ENCODE measurements around the gene ZNF862.
A peak's percentile ranks its signal among the peaks of the same experiment; 100 is the strongest.
"Not testable (repeated sequence)": the region's sequence is repeated elsewhere in the genome, so short reads cannot be mapped to it uniquely, and the experiment has no call there.

ZNF862 gene

GRCh38 chr7:149826344-149827088 lies 11.7 kb upstream of the ZNF862 start:
- TF ChIP-seq POLR2A (IDR thresholded peaks at IDR 0.05; ENCODE audit: extremely low read depth, insufficient read length) (no peak), MYC (IDR thresholded peaks at IDR 0.05; ENCODE audit: low read depth, low read length) (no peak), MAX (IDR thresholded peaks at IDR 0.05; ENCODE audit: low read depth, low read length) (no peak)
- TF ChIP-seq, protein P1, sequence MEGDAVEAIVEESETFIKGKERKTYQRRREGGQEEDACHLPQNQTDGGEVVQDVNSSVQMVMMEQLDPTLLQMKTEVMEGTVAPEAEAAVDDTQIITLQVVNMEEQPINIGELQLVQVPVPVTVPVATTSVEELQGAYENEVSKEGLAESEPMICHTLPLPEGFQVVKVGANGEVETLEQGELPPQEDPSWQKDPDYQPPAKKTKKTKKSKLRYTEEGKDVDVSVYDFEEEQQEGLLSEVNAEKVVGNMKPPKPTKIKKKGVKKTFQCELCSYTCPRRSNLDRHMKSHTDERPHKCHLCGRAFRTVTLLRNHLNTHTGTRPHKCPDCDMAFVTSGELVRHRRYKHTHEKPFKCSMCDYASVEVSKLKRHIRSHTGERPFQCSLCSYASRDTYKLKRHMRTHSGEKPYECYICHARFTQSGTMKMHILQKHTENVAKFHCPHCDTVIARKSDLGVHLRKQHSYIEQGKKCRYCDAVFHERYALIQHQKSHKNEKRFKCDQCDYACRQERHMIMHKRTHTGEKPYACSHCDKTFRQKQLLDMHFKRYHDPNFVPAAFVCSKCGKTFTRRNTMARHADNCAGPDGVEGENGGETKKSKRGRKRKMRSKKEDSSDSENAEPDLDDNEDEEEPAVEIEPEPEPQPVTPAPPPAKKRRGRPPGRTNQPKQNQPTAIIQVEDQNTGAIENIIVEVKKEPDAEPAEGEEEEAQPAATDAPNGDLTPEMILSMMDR (IDR thresholded peaks at IDR 0.05; ENCODE audit: low read depth, low read length) = no peak
- H3K4me3 ChIP-seq (ENCODE audit: low read depth, low read length) = no peak overlapping the region
- peak; percentile 53 for DNase-seq (ENCODE audit: low read depth)

DNA sequence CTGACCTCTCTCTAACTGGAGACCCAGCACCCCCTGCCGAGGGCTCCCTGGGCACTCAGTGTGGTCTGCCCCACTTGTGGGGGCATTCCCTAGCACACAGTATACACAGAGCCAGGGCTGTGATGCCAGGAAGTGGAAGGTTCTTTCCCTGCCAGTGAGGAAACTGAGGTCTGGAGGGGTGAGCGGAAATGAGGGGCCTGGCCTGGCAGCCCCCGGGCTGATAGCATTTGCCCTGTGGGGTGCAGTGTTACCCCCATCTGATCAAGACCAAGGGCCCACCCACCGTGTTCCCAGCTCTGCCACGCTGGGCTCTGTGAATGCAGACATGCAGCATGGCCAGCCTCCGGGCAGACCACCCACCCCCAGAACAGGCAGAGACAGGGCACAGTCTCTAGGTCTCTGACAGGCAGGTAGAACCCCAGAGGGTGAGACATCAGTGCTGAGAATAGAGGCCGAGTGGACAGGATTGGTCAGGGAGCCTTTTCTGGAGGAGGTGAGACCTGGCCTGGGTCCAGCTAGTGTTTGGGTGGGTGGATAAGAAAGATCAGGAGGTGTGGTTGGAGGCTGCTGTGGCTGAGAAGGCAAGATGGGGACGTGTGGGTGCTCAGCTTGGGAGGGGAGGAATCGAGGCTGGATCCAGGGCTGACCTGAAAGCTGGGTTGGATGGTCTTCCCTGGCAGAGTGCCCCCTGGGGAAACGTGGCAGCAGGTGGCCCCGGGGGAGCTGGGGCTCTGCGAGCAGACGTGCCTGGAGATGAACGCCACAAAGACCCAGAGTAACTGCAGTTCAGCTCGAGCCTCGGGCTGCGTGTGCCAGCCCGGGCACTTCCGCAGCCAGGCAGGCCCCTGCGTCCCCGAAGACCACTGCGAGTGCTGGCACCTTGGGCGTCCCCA lies 10.8 kb upstream of the ZNF862 start:
- no peak for DNase-seq (ENCODE audit: low read depth)
- TF ChIP-seq, protein P1 (IDR thresholded peaks at IDR 0.05; ENCODE audit: low read depth, low read length) = no peak
- TF ChIP-seq MYC (IDR thresholded peaks at IDR 0.05; ENCODE audit: low read depth, low read length) = no peak
- TF ChIP-seq POLR2A (IDR thresholded peaks at IDR 0.05; ENCODE audit: extremely low read depth, insufficient read length) = no peak
- no peak for TF ChIP-seq MAX (IDR thresholded peaks at IDR 0.05; ENCODE audit: low read depth, low read length)
- H3K4me3 ChIP-seq (ENCODE audit: low read depth, low read length) = no peak overlapping the region

DNA sequence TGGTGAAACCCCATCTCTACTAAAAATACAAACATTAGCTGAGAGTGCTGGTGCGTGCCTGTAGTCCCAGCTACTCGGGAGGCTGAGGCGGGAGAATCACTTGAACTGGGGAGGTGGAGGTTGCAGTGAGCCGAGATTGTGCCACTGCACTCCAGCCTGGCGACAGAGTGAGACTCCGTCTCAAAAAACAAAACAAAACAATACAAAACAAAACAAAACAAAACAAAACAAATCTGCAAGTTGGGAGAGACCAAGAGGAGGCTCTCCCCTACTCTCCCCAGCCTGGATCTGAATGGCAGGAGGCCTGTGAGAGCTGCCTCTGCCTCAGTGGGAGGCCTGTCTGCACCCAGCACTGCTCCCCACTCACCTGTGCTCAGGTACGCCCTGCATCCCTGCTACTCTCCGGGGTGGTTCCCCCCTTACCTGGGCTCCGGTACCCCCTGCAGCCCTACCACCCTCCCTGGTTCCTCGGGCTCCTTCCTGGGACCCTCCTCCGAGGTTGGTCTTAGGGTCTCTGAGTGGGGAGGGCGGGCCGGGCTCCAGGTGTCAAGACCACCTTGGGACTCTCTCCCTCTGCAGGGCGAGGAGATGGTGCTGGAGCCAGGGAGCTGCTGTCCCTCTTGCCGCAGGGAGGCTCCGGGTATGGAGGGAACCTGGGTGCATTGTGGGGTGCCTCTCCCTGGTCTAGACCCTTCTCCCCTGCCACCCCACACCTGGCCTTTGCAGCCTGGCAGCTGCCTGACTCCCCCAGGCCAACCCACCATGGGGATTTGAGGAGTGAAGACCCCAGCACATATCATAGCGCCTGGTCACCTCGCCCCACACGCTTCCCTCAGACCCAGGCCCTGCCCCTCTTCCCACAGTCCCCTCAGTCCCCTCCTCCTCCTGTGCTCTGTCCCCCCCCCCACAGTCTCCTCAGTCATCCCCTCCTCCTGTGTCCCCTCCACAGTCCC lies 9.5 kb upstream of the ZNF862 start:
- no peak overlapping the region for H3K4me3 ChIP-seq (ENCODE audit: low read depth, low read length)
- TF ChIP-seq, protein P1 (IDR thresholded peaks at IDR 0.05; ENCODE audit: low read depth, low read length) = no peak
- no peak for TF ChIP-seq MAX (IDR thresholded peaks at IDR 0.05; ENCODE audit: low read depth, low read length)
- no peak for TF ChIP-seq MYC (IDR thresholded peaks at IDR 0.05; ENCODE audit: low read depth, low read length)
- TF ChIP-seq POLR2A (IDR thresholded peaks at IDR 0.05; ENCODE audit: extremely low read depth, insufficient read length) = no peak
- DNase-seq (ENCODE audit: low read depth) = no peak

DNA sequence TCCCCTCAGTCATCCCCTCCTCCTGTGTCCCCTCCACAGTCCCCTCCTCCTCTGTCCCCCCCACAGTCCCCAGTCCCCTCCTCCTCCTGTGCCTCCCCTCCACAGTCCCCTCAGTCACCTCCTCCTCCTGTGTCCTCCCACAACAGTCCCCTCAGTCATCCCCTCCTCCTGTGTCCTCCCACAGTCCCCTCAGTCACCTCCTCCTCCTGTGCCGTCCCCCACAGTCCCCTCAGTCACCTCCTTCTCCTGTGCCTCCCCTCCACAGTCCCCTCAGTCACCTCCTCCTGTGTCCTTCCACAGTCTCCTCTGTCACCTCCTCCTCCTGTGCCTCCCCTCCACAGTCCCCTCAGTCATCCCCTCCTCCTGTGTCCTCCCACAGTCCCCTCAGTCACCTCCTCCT lies 7.6 kb upstream of the ZNF862 start:
- DNase-seq (ENCODE audit: low read depth) = not testable (repeated sequence)

DNA sequence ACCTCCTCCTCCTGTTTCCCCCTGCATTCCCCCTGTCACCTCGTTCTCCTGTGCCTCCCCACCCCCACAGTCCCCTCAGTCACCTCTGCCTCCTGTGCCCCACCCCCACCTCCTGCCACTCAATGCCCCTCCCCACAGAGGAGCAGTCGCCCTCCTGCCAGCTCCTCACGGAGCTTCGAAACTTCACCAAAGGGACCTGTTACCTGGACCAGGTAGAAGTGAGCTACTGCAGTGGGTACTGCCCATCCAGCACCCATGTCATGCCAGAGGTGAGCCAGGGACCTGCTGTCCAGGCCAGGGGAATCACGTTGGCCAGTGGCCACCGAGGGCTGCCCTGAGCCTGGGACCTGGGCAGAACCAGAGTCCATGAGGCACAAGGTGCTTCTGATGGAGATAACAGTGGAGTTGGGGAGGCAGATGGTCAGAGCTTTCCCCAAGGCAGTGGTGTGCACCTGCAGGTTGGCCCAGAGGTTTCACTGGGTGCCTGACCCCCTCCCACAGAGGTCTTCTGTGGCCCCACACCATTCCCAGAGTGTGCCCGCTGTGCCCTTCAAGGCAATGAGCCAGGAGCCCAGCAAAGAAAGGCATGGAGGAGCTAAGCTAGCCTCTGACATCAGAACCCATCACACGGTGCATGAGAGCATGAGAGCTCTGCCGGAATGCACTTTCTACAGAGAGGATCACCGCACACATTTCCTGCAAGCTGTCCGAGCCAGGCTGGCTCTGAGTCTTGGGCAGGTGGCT lies 7.0 kb upstream of the ZNF862 start:
- no peak for TF ChIP-seq MYC (IDR thresholded peaks at IDR 0.05; ENCODE audit: low read depth, low read length)
- no peak for TF ChIP-seq MAX (IDR thresholded peaks at IDR 0.05; ENCODE audit: low read depth, low read length)
- no peak overlapping the region for H3K4me3 ChIP-seq (ENCODE audit: low read depth, low read length)
- DNase-seq (ENCODE audit: low read depth) = no peak

More for the DNA sequence above, 7.6 kb upstream of the ZNF862 start:
- not testable (repeated sequence) for H3K4me3 ChIP-seq (ENCODE audit: low read depth, low read length)

DNA sequence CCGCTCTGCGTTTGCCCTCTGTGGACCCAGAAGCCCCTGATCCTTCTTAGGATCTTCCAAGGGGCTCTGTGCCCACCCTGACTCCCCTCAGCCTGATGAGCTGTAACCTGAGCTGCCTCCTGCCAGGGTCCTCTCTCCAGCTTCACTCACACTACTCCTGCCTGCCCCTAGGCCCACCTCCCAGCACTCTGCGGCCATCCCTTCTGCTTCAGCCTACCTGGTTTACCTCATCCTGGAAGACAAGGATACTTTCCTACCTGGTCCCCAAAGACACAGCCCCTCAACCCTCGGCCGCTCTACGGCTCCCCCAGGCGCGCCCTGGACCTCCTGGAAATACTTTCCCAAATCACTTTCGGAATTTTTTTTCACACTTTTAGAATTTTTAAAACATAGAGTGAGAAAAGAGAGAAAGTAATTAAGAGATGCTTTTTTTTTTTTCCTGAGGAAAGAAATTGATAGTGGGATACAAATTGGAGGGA lies 6.4 kb upstream of the ZNF862 start:
- no peak overlapping the region for H3K4me3 ChIP-seq (ENCODE audit: low read depth, low read length)
- no peak for TF ChIP-seq MYC (IDR thresholded peaks at IDR 0.05; ENCODE audit: low read depth, low read length)
- no peak for TF ChIP-seq POLR2A (IDR thresholded peaks at IDR 0.05; ENCODE audit: extremely low read depth, insufficient read length)
- TF ChIP-seq MAX (IDR thresholded peaks at IDR 0.05; ENCODE audit: low read depth, low read length) = no peak
- TF ChIP-seq, protein P1 (IDR thresholded peaks at IDR 0.05; ENCODE audit: low read depth, low read length) = no peak
- DNase-seq (ENCODE audit: low read depth) = no peak
